NCI-H460 (cell line): Measurements from ENCODE around the gene GBP3. TPM values are rescaled to one million over a fixed set of nuclear protein-coding genes. Genes with fewer than 3 reads are reported as not detected.
"Not testable (repeated sequence)": the region's sequence is repeated elsewhere in the genome, so short reads cannot be mapped to it uniquely, and the experiment has no call there.

Source experiments
- DNase-seq: peaks from one replicate; pipeline ENCODE4 v3.0.0-alpha.2; 2016; ENCODE audit warnings: low read depth; ENCODE audit errors: extremely low read depth
- small RNA-seq, 2 experiments: library from RNA; depleted of rRNA; stranded (forward); fragments of <200 nt; gene quantifications; one replicate each; pipeline ENCODE3, GENCODE V24; 2014
- total RNA-seq: library from RNA; depleted of rRNA; stranded (reverse); fragments of >200 nt; shearing (Covaris generic); gene quantifications from 2 replicates; pipeline ENCODE4 v1.2.3, GENCODE V29; 2014; rRNA removed

GBP3 gene
- total RNA-seq, 1 experiment from 2014 or later: 1.7 TPM

DNA sequence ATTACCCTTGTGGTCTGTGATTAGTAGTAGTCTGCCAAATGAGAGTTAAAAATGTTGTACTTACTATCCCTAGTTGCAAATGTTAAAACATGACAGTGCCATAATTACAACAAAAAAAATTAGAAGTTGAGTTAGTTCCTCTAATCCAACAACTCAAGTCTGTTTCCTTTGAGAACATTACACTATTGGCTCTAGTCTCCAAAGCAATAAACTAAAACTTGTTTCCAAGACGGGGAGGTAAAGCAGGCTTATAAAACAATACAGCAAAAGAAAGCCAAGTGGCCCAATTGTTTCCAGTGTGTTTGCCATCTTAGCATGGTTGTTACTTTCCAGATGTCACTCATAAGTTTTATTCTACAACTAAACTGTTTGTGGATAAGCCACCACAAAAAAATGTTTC, 41.8 kb downstream of the GBP3 start:
- no peak for DNase-seq

DNA sequence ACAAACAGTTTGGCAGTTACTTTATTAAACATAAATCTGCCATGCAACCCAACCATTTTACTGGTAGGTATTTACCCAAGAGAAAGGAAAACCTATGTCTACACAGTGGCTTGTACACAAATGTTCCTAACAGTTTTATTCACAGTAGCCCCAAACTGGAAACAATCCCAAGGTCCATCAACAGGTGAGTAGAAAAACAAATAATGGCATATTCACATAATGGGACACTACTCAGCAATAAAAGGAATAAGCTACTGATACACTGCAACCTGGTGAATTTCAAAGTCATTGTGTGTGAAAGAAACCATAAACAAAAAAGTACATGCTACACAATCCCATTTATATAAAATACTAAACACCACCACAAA, 42.9 kb downstream of the GBP3 start:
- no peak for DNase-seq

DNA sequence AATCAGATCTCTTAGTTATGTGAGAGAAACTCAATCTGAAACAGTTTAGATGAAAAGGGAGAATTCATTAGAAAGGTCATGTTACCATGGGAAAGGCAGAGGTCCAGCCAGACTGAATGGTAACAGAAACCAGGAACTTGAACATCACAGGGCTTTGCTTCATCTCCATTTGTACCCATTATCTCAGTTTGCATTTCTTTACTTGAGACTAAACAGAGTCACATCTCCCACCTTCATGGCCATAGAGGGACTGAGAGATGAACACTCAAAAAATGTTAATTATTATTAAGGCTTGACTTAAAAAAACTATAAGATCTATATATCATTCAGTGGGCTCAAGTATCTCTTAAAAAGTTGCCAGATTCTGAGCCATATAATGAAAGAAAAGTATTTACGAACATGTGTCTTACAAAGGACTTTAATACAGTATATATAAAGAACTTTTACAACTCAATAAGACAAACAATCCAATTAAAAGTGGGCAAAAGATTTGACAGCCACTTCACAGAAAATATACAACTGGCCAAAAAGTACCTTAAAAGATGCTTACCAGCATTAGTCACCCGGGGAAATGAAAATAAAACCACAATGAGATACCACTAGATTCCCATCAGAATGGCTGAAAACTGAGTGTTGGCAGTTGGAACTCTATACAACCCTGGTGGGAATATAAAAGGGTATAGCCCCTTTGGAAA, 43.5 kb downstream of the GBP3 start:
- DNase-seq: no peak

DNA sequence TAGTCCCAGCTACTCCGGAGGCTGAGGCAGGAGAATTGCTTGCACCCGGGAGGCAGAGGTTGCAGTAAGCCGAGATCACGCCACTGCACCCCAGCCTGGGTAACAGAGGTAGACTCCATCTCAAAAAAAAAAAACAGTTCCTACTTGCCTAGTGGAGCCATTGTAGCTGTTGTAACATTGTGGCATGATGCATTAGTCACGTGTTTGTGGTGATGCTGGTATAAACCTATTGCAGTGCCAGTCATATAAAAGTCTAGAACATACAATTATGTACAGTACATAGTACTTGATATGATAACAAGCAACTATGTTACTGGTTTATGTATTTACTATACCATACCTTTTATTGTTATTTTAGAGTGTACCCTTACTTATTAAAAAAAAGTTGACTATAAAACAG, 46.4 kb downstream of the GBP3 start:
- DNase-seq: no peak

DNA sequence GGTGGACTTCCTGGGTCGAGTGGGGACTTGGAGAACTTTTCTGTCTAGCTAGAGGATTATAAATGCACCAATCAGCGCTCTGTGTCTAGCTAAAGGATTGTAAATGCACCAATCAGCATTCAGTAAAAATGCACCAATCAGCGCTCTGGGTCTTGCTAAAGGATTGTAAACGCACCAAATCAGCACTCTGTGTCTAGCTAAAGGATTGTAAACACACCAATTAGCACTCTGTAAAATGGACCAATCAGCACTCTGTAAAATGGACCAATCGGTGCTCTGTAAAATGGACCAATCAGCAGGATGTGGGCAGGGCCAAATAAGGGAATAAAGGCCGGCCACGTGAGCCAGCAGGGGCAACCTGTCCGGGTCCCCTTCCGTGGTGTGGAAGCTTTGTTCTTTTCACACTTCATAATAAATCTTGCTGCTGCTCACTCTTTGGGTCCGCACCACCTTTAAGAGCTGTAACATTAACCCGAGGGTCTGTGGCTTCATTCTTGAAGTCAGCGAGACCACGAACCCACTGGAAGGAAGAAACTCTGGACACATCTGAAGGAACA, 48.0 kb downstream of the GBP3 start:
- not testable (repeated sequence) for DNase-seq

DNA sequence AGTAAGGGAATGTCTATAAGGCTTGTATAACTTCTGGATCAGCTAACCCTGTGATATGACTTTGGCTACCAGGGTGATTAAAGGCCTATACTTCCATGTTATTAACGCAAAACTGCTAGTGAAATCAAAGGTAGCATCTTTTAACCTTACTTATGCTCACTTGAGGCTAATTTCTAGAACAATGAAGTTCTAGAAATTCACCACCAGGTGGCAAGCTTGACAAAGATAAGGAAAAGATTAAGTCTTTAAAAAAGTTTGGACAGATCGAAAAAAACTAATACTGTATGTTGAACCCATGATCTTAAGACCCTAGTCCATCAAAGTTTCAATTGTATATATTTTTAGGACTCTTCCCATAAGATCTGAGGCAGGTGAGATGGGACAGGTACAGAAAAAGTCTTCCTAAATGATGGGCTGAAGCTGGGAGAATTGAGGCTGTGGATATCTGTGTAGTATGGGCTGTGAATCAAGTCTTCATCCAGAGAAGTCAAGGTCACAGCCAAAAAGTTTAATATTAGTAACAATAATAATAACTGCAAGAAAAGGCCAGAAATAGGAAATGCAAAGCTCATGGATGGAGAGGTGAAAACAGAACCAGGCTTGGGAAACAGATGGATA, 49.0 kb downstream of the GBP3 start:
- no peak for DNase-seq

DNA sequence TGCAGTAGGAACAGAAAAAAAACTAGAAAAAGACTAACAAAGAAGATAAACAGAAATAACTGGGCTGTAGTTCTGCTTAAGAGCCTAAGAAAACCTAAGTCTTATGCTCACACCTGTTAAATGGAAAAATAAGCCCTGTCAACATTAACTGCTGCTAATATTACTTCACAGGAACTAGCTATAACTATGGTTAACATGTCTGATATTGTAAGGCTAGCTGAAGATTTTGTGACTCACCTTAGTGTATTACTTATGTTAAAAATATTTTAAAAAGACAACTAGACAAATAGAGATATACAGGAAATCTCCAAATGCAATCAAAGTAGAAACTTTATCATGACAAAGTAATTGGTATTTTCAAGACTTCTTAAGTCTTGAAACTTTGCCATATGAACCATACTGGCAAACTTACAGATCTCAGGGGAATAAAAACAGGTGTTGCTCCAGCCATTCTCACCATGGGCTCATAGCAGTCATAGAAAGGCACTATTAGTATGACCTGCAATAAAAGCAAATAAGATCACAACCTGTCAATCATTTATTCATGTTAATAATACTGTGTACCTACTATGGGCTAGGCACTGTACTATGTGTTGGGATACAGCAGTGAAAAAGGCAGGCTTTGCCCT, 60.9 kb downstream of the GBP3 start:
- no peak for DNase-seq

DNA sequence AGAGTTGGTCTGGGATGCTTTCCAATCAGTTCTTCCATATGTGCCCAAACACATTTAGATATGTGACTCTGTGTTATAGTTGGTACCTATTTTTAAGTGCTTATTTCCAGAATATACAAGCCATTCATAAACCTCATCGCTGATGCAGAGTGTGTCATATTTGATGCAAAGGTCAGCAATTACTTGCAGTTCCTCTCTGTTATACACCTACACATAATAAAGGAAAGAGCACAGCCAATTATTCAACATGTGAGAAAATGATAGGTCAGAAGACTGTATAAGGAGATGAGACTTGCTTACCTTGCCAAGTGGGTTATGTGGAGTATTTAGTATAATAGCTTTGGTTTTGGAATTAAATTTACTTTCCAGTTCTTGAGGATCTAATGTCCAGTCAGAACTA, 61.6 kb downstream of the GBP3 start:
- DNase-seq: no peak

Small RNAs within 50 kb of the gene (small RNA-seq; reads per million reads assigned to genes)
- 0 reads per million in 2 experiments for gene RF00019

Other genes with a start within 250 kb of the GBP3 start
- gene GTF2B, start 131.3 kb downstream of the GBP3 start, total RNA-seq: 33.8 and 36.2 TPM in 2 replicates
- gene KYAT3, start 30.2 kb downstream of the GBP3 start, total RNA-seq: 8.1 and 8.7 TPM in 2 replicates
- gene RBMXL1, start 30.2 kb downstream of the GBP3 start, total RNA-seq: 4.5 and 4.8 TPM in 2 replicates
- gene GBP1, start 42.3 kb upstream of the GBP3 start, total RNA-seq: 4.1 and 4.9 TPM in 2 replicates
- 1.1 and 1.3 TPM in 2 replicates for gene GBP2, start 103.2 kb upstream of the GBP3 start, total RNA-seq
- not detected in 2 replicates for gene GBP7, start 153.1 kb upstream of the GBP3 start, total RNA-seq
- gene GBP4, start 176.1 kb upstream of the GBP3 start, total RNA-seq: not detected in 2 replicates
- gene GBP5, start 250.0 kb upstream of the GBP3 start, total RNA-seq: not detected in 2 replicates